Keratinocyte (primary cell): Measurements from ENCODE around the gene IRAK3. TPM values are rescaled to one million over a fixed set of nuclear protein-coding genes. Genes with fewer than 3 reads are reported as not detected.

Experiments
- DNase-seq: peaks from one replicate; pipeline ENCODE4 v3.0.0-alpha.2; 2011; ENCODE audit warnings: low read depth, missing footprints, low spot score
- FAIRE-seq: peaks from 2 replicates; lab custom pipeline; 2011; peaks lifted over from hg19 to GRCh38; lab: Jason Lieb, UNC
- H2AFZ ChIP-seq: 2 replicates; pipeline ENCODE4 v1.6.0; 2012; ENCODE audit warnings: low read length, control low read depth, inconsistent platforms; ENCODE audit not compliant: control insufficient read depth
- H3K27ac ChIP-seq: 2 replicates; pipeline ENCODE4 v1.5.1; 2011; ENCODE audit warnings: low read length; ENCODE audit not compliant: control insufficient read depth, insufficient read depth
- H3K27me3 ChIP-seq: 3 replicates; pipeline ENCODE4 v1.6.0; 2011; ENCODE audit warnings: low read length; ENCODE audit not compliant: control insufficient read depth, insufficient read depth; ENCODE audit errors: extremely low read depth
- H3K36me3 ChIP-seq, 2 experiments: 2 replicates in 1 of 2; 3 replicates in 1 of 2; pipeline ENCODE4 v1.5.1; 2011; ENCODE audit warnings: low read length in 2 of 2, mild to moderate bottlenecking in 1 of 2; ENCODE audit not compliant: control insufficient read depth in 2 of 2, insufficient read depth in 2 of 2; ENCODE audit errors: extremely low read depth in 1 of 2
- H3K4me1 ChIP-seq: 3 replicates; pipeline ENCODE4 v1.5.1; 2011; ENCODE audit warnings: low read length; ENCODE audit not compliant: control insufficient read depth, insufficient read depth; ENCODE audit errors: extremely low read depth
- H3K4me2 ChIP-seq: 3 replicates; pipeline ENCODE4 v1.6.0; 2011; ENCODE audit warnings: low read depth, low read length; ENCODE audit not compliant: control insufficient read depth, insufficient read depth; ENCODE audit errors: extremely low read depth
- H3K4me3 ChIP-seq, 3 experiments: fragments of 200-600 bp in 1 of 3; sonication (generic) in 1 of 3; 2 replicates in 2 of 3; 3 replicates in 1 of 3; pipeline ENCODE4 v1.5.1; 2011 to 2016; ENCODE audit warnings: low read length in 3 of 3, mild to moderate bottlenecking in 3 of 3, control low read depth in 2 of 3, inconsistent platforms in 1 of 3, low read depth in 1 of 3, mixed read lengths in 1 of 3, mixed run types in 1 of 3, moderate library complexity in 1 of 3; ENCODE audit not compliant: control insufficient read depth in 2 of 3, insufficient read depth in 2 of 3; ENCODE audit errors: extremely low read depth in 1 of 3
- H3K79me2 ChIP-seq: 2 replicates; pipeline ENCODE4 v1.6.0; 2012; ENCODE audit warnings: low read length; ENCODE audit not compliant: control insufficient read depth, insufficient read depth
- H3K9ac ChIP-seq: 3 replicates; pipeline ENCODE4 v1.6.0; 2011; ENCODE audit warnings: low read length; ENCODE audit not compliant: control insufficient read depth, insufficient read depth; ENCODE audit errors: extremely low read depth
- H3K9me1 ChIP-seq: 3 replicates; pipeline ENCODE4 v1.6.0; 2011; ENCODE audit warnings: low read length; ENCODE audit not compliant: control insufficient read depth, insufficient read depth; ENCODE audit errors: extremely low read depth
- H3K9me3 ChIP-seq: 2 replicates; pipeline ENCODE4 v1.5.1; 2012; ENCODE audit warnings: low read depth, low read length; ENCODE audit not compliant: control insufficient read depth
- H4K20me1 ChIP-seq: 3 replicates; pipeline ENCODE4 v1.6.0; 2011; ENCODE audit warnings: low read length; ENCODE audit not compliant: control insufficient read depth, insufficient read depth; ENCODE audit errors: extremely low read depth
- EZH2 ChIP-seq: IDR thresholded peaks from one replicate; pipeline ENCODE4 v1.6.1; 2012; ENCODE audit warnings: inconsistent platforms, mild to moderate bottlenecking, low read length, moderate library complexity
- dilution Hi-C: fragments of 300-500 bp; cut with MboI; formaldehyde crosslinking; loops from one replicate; pipeline ENCODE4 v1.7.0; 2020; ENCODE audit warnings: low sequenced_read_pairs; ENCODE audit not compliant: extremely low pct_ligation_motif_present
- polyA plus RNA-seq, 5 experiments: library from polyadenylated mRNA; depleted of rRNA in 3 of 5; stranded (reverse) in 3 of 5; stranded (forward) in 1 of 5; unstranded in 1 of 5; fragments of >200 nt; gene quantifications; 1 replicate in 1 of 5; 2 replicates in 3 of 5; 3 replicates in 1 of 5; pipeline versions ENCODE4 v1.2.1 to v1.2.3, GENCODE V29; 2011 to 2012; ENCODE audit warnings: missing spikeins in 2 of 5, low read depth in 1 of 5, low replicate concordance in 1 of 5
- TF ChIP-seq, protein P1 (sequence below), 3 experiments: IDR thresholded peaks in 1 of 3; conservative IDR thresholded peaks in 1 of 3; optimal IDR thresholded peaks in 1 of 3; 2 replicates in 2 of 3; 3 replicates in 1 of 3; pipeline versions ENCODE3 to v1.5.1; 2011; ENCODE audit warnings: low read length in 3 of 3, mild to moderate bottlenecking in 3 of 3, moderate library complexity in 2 of 3, control low read depth in 1 of 3, inconsistent platforms in 1 of 3; ENCODE audit not compliant: insufficient read depth in 2 of 3; ENCODE audit errors: extremely low read depth in 1 of 3

IRAK3 gene
- polyA plus RNA-seq, 1 donor (not counting 4 experiments of a cell fraction or from before 2014, with no cell fraction given) = 0.07 TPM

DNA sequence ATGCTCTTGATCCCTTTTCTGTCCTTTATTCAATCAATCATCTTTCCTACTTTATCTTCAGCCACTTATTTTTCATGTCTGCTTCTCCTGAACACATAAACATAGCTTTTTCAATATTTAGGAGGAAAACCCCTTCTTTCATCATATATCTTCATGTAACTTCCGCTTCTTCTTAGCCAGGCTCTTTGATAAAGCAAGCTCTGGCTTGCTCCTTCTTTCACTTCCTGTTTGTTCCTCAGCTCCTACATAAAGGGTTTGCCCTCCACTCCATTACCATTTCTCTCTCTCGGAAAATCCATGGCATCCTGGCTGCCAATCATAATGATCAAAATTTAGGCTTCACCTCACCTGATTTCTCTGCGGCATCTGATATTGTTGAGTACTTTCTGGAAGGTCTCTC is 79.5 kb downstream of the IRAK3 start:
- peak overlapping the region; percentile 53 for H2AFZ ChIP-seq
- no peak overlapping the region for H3K4me2 ChIP-seq
- dilution Hi-C loops = loop anchor here (25.0 kb wide), 1 partner anchor 144 kb away; no protein-coding TSS in a partner anchor

DNA sequence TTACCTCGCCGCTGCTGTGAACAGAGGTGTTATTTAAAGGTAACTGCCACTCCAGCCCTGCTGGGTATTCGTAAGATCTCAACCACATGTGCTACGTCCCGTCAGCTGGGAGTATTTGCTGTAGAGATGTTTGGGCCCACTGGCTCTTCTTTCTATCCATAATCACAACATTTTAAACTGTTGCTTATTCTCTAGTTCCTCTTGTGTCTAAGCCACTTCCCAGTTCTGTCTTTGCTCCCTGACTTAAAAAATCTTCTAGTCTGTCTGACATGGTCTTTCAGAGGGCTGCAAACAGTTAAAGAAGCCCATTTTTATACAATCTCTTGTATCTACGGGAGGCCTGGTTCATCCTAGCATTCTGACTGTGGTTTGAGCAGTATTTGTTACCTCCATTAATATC is 80.1 kb downstream of the IRAK3 start:
- no peaks in the 10 kb centered on the region for H3K9me3 ChIP-seq
- H3K4me1 ChIP-seq = peaks cover 8% of the 10 kb centered on the region
- H2AFZ ChIP-seq = no peak overlapping the region
- no peaks in the 10 kb centered on the region for H3K36me3 ChIP-seq
- no peak overlapping the region for H3K9ac ChIP-seq
- no peaks in the 10 kb centered on the region for H3K79me2 ChIP-seq
- no peaks in the 10 kb centered on the region for H4K20me1 ChIP-seq
- no peak overlapping the region for H3K4me2 ChIP-seq
- DNase-seq (no peak), FAIRE-seq (no peak)
- H3K4me3 ChIP-seq = no peak overlapping the region
- H3K27me3 ChIP-seq = no peaks in the 10 kb centered on the region
- TF ChIP-seq EZH2 = no peak
- TF ChIP-seq, protein P1, sequence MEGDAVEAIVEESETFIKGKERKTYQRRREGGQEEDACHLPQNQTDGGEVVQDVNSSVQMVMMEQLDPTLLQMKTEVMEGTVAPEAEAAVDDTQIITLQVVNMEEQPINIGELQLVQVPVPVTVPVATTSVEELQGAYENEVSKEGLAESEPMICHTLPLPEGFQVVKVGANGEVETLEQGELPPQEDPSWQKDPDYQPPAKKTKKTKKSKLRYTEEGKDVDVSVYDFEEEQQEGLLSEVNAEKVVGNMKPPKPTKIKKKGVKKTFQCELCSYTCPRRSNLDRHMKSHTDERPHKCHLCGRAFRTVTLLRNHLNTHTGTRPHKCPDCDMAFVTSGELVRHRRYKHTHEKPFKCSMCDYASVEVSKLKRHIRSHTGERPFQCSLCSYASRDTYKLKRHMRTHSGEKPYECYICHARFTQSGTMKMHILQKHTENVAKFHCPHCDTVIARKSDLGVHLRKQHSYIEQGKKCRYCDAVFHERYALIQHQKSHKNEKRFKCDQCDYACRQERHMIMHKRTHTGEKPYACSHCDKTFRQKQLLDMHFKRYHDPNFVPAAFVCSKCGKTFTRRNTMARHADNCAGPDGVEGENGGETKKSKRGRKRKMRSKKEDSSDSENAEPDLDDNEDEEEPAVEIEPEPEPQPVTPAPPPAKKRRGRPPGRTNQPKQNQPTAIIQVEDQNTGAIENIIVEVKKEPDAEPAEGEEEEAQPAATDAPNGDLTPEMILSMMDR (optimal IDR thresholded peaks at IDR 0.05 in 1 of 3, IDR thresholded peaks at IDR 0.05 in 1 of 3, conservative IDR thresholded peaks at IDR 0.05 in 1 of 3; ENCODE audit: extremely low read depth in 1 of 3, insufficient read depth in 2 of 3, low read length in 3 of 3) = no peak
- H3K27ac ChIP-seq = no peak overlapping the region
- H3K9me1 ChIP-seq = no peaks in the 10 kb centered on the region
- dilution Hi-C loops = loop anchor here (25.0 kb wide), 1 partner anchor 143 kb away; no protein-coding TSS in a partner anchor

More for the DNA sequence above, 79.5 kb downstream of the IRAK3 start:
- Histone ChIP-seq H3K79me2 (no peaks in the 10 kb centered on the region), H3K9ac (no peak overlapping the region), H3K27me3 (no peaks in the 10 kb centered on the region), H3K9me1 (no peaks in the 10 kb centered on the region), H3K9me3 (no peaks in the 10 kb centered on the region), H4K20me1 (no peaks in the 10 kb centered on the region), H3K4me1 (peaks cover 8% of the 10 kb centered on the region), H3K27ac (no peak overlapping the region), H3K36me3 (no peaks in the 10 kb centered on the region), H3K4me3 (no peak overlapping the region)
- no peak for TF ChIP-seq EZH2
- TF ChIP-seq, protein P1 (optimal IDR thresholded peaks at IDR 0.05 in 1 of 3, IDR thresholded peaks at IDR 0.05 in 1 of 3, conservative IDR thresholded peaks at IDR 0.05 in 1 of 3; ENCODE audit: extremely low read depth in 1 of 3, insufficient read depth in 2 of 3, low read length in 3 of 3) = no peak
- FAIRE-seq (no peak), DNase-seq (no peak)
